Lower leg skin (tissue), 3 donors: ENCODE results near the gene ATOH1.

Source experiments
- CTCF ChIP-seq, 3 donors: fragments of 450-650 bp; IDR thresholded peaks; one replicate each; pipeline ENCODE4 v1.5.1; 2016; ENCODE audit warnings: antibody characterized with exemption in 3 of 3, mild to moderate bottlenecking in 3 of 3, moderate library complexity in 2 of 3
- POLR2A ChIP-seq, 2 donors: fragments of 450-650 bp; IDR thresholded peaks; one replicate each; pipeline ENCODE4 v1.6.1; 2016 to 2017; ENCODE audit warnings: antibody characterized with exemption in 2 of 2, mild to moderate bottlenecking in 1 of 2, moderate library complexity in 1 of 2

- TF ChIP-seq CTCF (IDR thresholded peaks at IDR 0.05): no peak
- no peak for TF ChIP-seq POLR2A (IDR thresholded peaks at IDR 0.05)
These were observed 51.4 kb downstream of the ATOH1 start for GRCh38 chr4:93879919-93880318.
